ENCODE measurements around the gene NEDD9. TPM values are rescaled to one million over a fixed set of nuclear protein-coding genes. Genes with fewer than 3 reads are reported as not detected.
A peak's percentile ranks its signal among the peaks of the same experiment; 100 is the strongest.

Gene NEDD9
- total and polyA plus RNA-seq, 2 of the 13 experiments (the other 11 are each of a cell fraction or from before 2014, with no cell fraction given) = 27.1 to 389 TPM

DNA sequence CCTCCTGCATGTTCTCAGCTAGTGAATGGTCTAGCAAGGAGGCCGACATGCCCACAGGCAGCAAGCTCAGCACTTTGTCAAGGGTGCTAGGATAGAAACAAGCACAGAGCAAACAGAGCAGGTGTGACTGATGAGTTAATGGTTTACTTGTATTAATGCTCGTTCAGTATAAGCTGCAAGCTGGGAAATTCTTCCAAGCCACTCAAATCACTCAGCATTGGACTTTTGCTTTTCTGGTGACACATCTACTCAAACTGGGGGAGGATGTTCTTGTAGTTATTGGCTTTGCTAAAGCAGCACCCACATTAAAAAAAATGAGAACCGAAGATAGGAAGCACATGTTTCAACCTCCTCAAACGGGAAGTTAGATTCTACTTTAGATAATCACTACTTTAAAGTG lies 43.1 kb upstream of the NEDD9 start (continued):
- TF ChIP-seq, protein P1, sequence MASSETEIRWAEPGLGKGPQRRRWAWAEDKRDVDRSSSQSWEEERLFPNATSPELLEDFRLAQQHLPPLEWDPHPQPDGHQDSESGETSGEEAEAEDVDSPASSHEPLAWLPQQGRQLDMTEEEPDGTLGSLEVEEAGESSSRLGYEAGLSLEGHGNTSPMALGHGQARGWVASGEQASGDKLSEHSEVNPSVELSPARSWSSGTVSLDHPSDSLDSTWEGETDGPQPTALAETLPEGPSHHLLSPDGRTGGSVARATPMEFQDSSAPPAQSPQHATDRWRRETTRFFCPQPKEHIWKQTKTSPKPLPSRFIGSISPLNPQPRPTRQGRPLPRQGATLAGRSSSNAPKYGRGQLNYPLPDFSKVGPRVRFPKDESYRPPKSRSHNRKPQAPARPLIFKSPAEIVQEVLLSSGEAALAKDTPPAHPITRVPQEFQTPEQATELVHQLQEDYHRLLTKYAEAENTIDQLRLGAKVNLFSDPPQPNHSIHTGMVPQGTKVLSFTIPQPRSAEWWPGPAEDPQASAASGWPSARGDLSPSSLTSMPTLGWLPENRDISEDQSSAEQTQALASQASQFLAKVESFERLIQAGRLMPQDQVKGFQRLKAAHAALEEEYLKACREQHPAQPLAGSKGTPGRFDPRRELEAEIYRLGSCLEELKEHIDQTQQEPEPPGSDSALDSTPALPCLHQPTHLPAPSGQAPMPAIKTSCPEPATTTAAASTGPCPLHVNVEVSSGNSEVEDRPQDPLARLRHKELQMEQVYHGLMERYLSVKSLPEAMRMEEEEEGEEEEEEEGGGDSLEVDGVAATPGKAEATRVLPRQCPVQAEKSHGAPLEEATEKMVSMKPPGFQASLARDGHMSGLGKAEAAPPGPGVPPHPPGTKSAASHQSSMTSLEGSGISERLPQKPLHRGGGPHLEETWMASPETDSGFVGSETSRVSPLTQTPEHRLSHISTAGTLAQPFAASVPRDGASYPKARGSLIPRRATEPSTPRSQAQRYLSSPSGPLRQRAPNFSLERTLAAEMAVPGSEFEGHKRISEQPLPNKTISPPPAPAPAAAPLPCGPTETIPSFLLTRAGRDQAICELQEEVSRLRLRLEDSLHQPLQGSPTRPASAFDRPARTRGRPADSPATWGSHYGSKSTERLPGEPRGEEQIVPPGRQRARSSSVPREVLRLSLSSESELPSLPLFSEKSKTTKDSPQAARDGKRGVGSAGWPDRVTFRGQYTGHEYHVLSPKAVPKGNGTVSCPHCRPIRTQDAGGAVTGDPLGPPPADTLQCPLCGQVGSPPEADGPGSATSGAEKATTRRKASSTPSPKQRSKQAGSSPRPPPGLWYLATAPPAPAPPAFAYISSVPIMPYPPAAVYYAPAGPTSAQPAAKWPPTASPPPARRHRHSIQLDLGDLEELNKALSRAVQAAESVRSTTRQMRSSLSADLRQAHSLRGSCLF (CRISPR knock-in tag; IDR thresholded peaks at IDR 0.05; ENCODE audit: borderline replicate concordance) = no peak
- TF ChIP-seq, protein P2, sequence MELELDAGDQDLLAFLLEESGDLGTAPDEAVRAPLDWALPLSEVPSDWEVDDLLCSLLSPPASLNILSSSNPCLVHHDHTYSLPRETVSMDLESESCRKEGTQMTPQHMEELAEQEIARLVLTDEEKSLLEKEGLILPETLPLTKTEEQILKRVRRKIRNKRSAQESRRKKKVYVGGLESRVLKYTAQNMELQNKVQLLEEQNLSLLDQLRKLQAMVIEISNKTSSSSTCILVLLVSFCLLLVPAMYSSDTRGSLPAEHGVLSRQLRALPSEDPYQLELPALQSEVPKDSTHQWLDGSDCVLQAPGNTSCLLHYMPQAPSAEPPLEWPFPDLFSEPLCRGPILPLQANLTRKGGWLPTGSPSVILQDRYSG (CRISPR knock-in tag; IDR thresholded peaks at IDR 0.05) = no peak
- no peak for TF ChIP-seq ZNF362 (CRISPR knock-in tag; IDR thresholded peaks at IDR 0.05; ENCODE audit: borderline replicate concordance)
- peak; percentile 63 for TF ChIP-seq IRF2 (CRISPR knock-in tag; IDR thresholded peaks at IDR 0.05)
- no peak for TF ChIP-seq NCOA1 (CRISPR knock-in tag; IDR thresholded peaks at IDR 0.05)
- no peak for TF ChIP-seq KLF12 (CRISPR knock-in tag; IDR thresholded peaks at IDR 0.05; ENCODE audit: borderline replicate concordance)
- TF ChIP-seq FOXP1 (IDR thresholded peaks at IDR 0.05) = no peak
- TF ChIP-seq FOXP1 (CRISPR knock-in tag; IDR thresholded peaks at IDR 0.05) = peak; percentile 82
- TF ChIP-seq ETV5 (CRISPR knock-in tag; IDR thresholded peaks at IDR 0.05; ENCODE audit: borderline replicate concordance) = peak; percentile 43; the same call in 1 of the 2 replicates
- 0 out of 2 replicates have a peak, but pooled peaks have one; percentile 62 for TF ChIP-seq ZNF205 (CRISPR knock-in tag; IDR thresholded peaks at IDR 0.05)
- TF ChIP-seq ZNF317 (CRISPR knock-in tag; IDR thresholded peaks at IDR 0.05) = no peak
- TF ChIP-seq, protein P3, sequence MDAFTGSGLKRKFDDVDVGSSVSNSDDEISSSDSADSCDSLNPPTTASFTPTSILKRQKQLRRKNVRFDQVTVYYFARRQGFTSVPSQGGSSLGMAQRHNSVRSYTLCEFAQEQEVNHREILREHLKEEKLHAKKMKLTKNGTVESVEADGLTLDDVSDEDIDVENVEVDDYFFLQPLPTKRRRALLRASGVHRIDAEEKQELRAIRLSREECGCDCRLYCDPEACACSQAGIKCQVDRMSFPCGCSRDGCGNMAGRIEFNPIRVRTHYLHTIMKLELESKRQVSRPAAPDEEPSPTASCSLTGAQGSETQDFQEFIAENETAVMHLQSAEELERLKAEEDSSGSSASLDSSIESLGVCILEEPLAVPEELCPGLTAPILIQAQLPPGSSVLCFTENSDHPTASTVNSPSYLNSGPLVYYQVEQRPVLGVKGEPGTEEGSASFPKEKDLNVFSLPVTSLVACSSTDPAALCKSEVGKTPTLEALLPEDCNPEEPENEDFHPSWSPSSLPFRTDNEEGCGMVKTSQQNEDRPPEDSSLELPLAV (CRISPR knock-in tag; conservative IDR thresholded peaks at IDR 0.05; ENCODE audit: low read depth) = no peak
- no peak for TF ChIP-seq ATF7 (IDR thresholded peaks at IDR 0.05)
- no peak for TF ChIP-seq ATF7 (CRISPR knock-in tag; IDR thresholded peaks at IDR 0.05)
- peak; percentile 62; the same call in 1 of the 2 replicates for TF ChIP-seq ZNF580 (CRISPR knock-in tag; IDR thresholded peaks at IDR 0.05; ENCODE audit: borderline replicate concordance, low read depth)
- TF ChIP-seq, protein P4, sequence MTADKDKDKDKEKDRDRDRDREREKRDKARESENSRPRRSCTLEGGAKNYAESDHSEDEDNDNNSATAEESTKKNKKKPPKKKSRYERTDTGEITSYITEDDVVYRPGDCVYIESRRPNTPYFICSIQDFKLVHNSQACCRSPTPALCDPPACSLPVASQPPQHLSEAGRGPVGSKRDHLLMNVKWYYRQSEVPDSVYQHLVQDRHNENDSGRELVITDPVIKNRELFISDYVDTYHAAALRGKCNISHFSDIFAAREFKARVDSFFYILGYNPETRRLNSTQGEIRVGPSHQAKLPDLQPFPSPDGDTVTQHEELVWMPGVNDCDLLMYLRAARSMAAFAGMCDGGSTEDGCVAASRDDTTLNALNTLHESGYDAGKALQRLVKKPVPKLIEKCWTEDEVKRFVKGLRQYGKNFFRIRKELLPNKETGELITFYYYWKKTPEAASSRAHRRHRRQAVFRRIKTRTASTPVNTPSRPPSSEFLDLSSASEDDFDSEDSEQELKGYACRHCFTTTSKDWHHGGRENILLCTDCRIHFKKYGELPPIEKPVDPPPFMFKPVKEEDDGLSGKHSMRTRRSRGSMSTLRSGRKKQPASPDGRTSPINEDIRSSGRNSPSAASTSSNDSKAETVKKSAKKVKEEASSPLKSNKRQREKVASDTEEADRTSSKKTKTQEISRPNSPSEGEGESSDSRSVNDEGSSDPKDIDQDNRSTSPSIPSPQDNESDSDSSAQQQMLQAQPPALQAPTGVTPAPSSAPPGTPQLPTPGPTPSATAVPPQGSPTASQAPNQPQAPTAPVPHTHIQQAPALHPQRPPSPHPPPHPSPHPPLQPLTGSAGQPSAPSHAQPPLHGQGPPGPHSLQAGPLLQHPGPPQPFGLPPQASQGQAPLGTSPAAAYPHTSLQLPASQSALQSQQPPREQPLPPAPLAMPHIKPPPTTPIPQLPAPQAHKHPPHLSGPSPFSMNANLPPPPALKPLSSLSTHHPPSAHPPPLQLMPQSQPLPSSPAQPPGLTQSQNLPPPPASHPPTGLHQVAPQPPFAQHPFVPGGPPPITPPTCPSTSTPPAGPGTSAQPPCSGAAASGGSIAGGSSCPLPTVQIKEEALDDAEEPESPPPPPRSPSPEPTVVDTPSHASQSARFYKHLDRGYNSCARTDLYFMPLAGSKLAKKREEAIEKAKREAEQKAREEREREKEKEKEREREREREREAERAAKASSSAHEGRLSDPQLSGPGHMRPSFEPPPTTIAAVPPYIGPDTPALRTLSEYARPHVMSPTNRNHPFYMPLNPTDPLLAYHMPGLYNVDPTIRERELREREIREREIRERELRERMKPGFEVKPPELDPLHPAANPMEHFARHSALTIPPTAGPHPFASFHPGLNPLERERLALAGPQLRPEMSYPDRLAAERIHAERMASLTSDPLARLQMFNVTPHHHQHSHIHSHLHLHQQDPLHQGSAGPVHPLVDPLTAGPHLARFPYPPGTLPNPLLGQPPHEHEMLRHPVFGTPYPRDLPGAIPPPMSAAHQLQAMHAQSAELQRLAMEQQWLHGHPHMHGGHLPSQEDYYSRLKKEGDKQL (CRISPR knock-in tag; IDR thresholded peaks at IDR 0.05; ENCODE audit: low read depth) = peak; percentile 66; the same call in 1 of the 2 replicates

All from HepG2 (cell line).